GM21447 (cell line): Measurements from ENCODE around the gene CNDP2.
A peak's percentile ranks its signal among the peaks of the same experiment; 100 is the strongest.
"Not testable (repeated sequence)": the region's sequence is repeated elsewhere in the genome, so short reads cannot be mapped to it uniquely, and the experiment has no call there.

ENCODE experiments used
- ATAC-seq: cut with Tn5 transposase; IDR thresholded peaks from one replicate; pipeline ENCODE4 v1.9.1; 2021; ENCODE audit not compliant: unreplicated experiment

The CNDP2 gene

DNA sequence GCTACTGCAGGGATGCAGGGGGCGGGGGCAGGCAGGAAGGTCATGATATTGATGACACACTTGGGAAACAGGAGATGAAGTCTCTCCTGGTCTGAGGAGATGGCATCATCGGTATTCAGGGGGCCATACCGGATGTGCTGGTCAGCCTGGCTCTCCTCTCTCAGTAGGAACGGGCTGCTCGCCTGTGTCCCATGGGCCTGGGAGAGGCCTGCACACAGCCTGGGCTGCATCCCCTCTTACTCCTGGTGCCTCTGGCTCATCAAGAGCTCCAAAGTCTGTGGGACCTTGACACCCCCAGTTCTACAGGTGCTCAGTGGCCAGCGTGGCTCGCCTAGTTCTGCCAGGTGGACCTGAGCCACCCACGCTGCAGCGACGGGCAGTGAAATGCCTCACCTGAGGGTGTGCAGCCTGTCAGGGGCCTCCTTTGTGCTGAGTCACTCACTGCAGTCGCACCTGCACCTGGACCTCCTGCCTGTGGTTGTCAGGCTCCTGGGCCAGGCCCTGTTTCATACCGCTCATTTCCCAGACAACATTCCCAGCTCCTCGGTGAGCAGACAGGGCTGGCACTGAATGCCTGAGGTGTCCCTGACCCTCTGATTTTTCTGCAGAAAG is 19.6 kb downstream of the CNDP2 start:
- no peak for ATAC-seq

DNA sequence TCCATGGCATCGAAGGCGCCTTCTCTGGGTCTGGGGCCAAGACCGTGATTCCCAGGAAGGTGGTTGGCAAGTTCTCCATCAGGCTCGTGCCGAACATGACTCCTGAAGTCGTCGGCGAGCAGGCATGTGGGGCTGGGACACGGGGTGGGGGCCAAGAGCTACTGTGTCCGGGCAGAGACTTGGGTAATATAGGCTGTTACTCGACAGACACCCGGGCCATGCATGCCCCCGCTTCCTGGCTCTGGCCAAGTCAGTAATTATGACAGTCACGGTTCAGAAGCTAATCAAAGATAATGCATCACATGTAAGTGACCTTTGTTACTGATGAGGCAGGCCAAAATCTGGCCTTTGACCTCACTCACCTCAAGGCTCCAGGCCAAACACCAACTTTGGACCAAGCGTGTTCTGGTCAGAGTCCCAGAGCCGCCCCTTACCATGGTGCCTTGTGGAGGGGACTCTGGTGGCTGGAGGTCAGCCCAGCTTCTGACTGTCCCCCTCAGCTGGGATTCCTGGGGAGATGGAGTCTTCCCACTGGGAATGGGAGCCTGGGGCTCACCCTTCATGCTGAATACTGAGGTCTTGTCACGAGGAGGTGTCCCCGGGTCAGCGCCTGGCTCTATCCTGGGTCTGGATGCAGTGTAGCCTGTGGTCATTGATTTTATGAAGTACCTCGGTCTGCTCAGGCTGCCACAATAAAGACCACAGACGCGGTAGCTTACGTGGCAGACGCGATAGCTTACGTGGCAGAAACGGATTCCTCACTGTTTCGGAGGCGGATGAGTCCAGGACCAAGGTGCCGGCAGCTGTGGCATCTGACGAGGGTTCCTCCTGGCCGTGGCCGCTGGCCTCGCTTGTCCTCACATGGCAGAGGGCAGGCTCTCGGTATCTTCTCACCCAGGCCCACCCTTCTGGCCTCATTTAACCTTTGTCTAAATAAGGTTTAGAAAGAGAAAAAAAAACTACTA is 20.4 kb downstream of the CNDP2 start:
- ATAC-seq = no peak

GRCh38 chr18:74517236-74517630 is 21.1 kb downstream of the CNDP2 start:
- no peak for ATAC-seq

DNA sequence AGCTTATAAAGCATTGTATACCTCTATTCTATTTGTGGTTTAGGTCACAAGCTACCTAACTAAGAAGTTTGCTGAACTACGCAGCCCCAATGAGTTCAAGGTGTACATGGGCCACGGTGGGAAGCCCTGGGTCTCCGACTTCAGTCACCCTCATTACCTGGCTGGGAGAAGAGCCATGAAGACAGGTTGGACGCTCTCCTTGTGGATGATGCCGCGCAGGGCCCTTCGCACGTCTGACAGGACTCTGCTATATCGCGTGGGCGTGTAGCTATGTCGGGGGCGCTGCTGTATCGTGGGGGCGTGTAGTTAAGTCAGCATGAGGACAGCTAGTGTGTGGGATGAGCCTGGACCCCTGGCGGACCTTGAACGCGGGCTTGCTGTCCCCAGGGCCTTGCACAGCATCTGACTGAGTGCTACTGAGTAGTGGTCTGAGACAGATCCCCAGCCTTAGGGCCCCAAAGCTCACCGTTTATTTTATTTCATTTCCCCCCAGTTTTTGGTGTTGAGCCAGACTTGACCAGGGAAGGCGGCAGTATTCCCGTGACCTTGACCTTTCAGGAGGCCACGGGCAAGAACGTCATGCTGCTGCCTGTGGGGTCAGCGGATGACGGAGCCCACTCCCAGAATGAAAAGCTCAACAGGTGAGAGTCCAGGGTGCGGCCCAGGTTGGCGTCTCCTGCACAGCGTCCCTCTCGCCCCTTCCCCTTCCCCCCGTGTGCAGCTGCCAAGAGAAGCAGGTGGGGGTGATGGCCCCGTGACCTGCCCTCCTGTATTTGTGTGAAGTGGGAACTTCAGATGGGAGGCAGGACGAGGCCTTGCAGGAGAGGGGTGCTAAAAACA is 22.5 kb downstream of the CNDP2 start:
- ATAC-seq = no peak

GRCh38 chr18:74519320-74520095 is 23.3 kb downstream of the CNDP2 start:
- ATAC-seq = no peak

DNA sequence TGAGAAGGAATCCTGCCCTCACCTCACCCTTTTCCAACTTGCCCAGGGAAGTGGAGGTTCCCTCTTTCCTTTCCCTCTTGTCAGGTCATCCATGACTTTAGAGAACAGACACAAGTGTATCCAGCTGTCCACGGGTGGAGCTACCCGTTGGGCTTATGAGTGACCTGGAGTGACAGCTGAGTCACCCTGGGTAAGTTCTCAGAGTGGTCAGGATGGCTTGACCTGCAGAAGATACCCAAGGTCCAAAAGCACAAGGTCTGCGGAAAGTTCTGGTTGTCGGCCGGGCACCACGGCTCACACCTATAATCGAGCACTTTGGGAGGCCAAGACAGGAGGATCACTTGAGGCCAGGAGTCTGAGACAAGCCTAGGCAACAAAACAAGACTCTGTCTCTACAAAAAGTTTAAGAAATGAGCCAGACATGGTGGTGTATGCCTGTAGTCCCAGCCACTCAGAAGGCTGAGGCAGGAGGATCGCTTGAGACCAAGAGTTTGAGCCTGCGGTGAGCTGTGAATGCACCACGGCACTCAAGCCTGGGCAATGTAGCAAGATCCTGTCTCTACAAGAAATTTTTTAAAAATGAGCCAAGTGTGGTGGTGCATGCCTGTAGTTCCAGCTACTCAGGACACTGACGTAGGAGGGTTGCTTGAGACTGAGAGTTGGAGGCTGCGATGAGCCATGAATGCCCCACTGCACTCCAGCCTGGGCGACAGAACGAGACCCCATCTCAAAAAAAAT is 24.1 kb downstream of the CNDP2 start:
- no peak for ATAC-seq

DNA sequence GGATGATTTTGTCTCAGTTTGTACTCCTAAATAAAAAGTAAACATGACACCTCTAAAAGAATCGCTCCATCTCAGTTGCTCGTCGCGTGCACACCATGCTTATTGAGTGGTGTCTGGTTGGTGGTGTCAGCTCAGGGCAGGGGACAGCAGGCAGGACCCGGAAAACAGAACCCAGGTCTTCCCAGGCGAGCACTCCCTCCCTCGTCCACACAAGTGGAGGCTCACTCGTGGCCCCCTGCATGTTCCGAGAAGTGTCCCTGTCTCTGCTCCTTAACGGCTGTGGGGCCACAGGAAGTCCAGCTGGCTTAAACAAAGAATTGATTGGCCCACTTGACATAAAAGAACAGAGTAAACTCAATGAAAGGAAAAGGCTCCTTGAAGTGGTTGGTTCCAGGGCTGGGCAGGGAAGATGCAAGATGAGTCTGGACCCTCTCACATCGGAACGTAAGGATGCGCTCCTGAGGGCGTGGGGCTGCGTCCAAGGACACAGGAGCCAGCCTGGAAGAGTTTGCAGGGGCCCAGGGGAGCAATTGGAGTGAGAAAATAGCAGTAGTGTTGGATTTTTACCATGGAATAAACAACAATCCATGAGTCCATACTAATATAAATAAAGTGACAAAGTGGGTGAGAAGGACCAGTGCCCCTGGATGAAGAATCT is 25.0 kb downstream of the CNDP2 start:
- ATAC-seq = no peak

DNA sequence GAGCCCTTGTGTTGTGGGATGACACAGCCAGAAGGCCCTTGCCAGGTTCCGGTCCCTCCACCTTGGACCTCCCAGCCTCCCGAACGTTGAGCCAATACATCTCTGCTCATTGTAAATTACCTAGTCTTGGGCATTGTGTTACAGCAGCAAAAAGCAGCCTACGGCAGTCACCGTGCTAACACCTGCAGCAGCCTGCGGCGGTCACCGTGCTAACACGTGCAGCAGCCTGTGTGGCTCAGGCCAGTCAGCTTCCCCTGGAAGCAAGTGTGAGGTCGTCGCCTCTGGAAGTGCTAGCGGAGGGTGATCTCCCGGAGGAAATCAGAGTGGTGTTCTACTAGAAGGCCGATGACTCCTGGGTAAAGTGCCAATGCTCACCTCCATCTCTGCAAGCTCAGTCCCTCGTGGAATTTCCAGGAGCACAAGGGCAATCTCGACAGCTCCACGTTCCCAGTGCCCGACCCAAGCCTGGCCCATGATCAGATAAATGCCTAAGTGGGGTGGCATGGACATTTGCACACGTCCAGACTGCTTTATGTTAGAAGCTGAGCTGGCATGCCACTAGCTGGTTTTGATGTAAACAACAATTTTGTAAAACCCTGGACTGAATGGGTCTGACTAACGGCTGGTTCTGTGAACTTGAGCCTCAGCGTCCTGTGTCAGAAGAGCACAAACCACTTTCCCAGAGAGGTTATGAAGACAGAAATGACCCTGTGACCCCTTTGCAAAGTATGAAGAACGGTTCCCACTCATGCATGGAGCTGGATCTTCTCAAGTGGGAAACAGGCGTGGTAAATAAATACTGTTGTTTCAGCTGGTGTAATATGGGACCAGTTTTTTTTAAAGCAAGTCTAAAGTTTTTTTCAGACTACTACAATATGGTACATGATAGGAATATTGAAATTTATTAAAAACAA is 26.7 kb downstream of the CNDP2 start:
- no peak for ATAC-seq

GRCh38 chr18:74524097-74524496 is 27.9 kb downstream of the CNDP2 start:
- no peak for ATAC-seq

DNA sequence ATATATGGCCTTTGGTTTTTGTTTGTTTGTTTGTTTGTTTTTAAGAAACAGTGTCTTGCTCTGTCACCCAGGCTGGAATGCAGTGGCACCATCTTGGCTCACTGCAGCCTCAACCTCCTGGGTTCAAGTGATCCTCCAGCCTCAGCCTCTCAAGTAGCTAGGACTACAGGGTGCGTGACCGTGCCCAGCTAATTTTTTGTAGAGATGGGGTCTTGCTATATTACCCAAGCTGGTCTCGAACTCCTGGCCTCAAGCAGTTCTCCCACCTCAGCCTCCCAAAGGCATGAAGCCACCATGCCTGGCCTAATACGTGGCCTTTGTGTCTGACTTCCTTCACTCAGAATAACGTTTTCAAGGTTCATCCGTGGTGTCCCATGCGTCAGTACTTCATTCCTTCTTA is 28.8 kb downstream of the CNDP2 start:
- not testable (repeated sequence) for ATAC-seq

- no peak for ATAC-seq
Observed at GRCh38 chr18:74525741-74526140, 29.6 kb downstream of the CNDP2 start.

DNA sequence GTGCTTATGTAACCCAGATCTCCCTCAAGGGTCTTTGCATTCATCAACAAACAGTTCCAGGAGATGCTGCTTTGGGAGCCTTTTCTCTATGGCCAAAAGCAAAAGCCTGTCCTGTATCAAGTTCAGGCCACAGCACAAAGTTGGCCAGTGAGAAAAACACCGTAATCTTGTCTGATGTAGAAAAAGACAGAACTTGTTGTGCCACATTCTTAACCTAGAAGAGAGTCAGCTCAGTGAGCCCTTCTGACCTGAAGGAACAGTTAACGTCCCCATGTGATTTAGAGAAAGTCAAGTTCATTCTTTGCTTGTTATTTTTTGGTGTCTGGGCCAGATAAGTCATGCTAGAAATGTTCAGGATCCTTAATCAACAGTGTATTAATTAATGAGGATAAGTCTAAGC is 30.3 kb downstream of the CNDP2 start:
- no peak for ATAC-seq

DNA sequence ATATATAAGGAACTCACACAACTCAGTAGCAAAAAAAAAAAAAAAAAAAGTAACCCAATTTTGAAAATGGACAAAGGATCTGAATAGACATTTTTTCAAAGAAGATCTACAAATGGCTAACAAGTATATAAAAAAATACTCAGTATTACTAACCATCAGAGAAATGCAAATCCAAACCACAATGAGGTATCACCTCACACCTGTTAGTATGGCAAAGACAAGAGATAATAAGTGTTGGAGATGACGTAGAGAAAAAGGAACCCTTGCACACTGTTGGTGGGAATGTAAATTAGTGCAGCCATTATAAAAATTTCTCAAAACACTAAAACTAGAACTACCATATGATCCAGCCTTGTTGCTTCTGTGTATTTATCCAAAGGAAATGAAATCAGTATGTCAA is 32.3 kb downstream of the CNDP2 start:
- peak; percentile 66 for ATAC-seq

DNA sequence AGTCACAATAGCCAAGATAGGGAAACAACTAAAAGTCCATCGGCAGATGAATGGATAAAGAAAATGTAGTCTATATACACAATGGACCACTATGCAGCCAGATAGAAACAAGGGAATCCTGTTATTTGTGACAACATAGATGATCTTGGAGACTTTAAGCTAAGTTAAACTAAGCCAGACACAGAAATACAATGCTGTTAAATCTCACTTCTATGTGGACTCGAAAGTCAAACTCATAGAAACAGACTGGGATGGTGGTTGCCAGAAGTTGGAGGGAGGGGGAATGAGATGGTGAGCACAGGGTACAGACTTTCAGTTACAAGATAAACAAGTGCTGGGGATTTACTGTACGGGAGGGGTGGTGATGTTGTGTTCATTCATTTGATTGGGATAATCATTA is 32.8 kb downstream of the CNDP2 start:
- ATAC-seq = no peak

DNA sequence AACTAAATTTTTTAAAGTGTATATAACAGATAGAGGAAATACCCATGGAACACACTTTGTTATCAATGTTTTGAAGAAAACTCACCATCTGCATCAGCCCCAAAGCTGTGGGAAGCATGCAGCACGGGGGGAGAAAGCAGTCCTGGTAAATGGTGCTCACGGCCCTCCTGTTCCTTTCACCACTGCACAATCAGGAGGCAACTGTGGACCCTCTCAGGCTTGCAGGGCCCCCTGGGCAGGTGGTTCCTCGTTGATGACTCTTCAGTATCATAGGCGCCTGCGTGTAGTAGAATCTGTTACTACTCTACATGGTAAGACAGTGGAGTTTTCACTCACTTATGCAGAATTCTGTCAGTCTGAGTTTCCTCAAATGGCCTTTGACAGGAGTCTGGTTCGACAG is 33.2 kb downstream of the CNDP2 start:
- no peak for ATAC-seq

GRCh38 chr18:74529811-74530583 is 33.8 kb downstream of the CNDP2 start:
- no peak for ATAC-seq

GRCh38 chr18:74530584-74530862 is 34.4 kb downstream of the CNDP2 start:
- ATAC-seq = no peak

GRCh38 chr18:74531043-74531442 is 34.9 kb downstream of the CNDP2 start:
- no peak for ATAC-seq
